ENCODE results near the gene HMCES.

HMCES gene

GRCh38 chr3:129268396-129268795 lies 10.3 kb upstream of the HMCES start:
- no peaks in the 10 kb centered on the region for H3K79me2 ChIP-seq (ENCODE audit: insufficient read depth, low read depth)
- no peak overlapping the region for H2AFZ ChIP-seq (ENCODE audit: low read depth)
- peaks cover under 1% of the 10 kb centered on the region for H3K4me1 ChIP-seq (ENCODE audit: low read depth, poor library complexity, severe bottlenecking)
- H3K4me2 ChIP-seq: no peak overlapping the region
- no peak for TF ChIP-seq CTCF (conservative IDR thresholded peaks at IDR 0.05; ENCODE audit: low read depth, low read length)
- no peak overlapping the region for H3K9ac ChIP-seq
- H3K36me3 ChIP-seq (ENCODE audit: insufficient read depth): peaks cover 3% of the 10 kb centered on the region; the same call in 1 of the 2 replicates
- H3K27me3 ChIP-seq (ENCODE audit: insufficient read depth, low read depth): no peaks in the 10 kb centered on the region
- H3K4me3 ChIP-seq (IDR thresholded peaks at IDR 0.05; ENCODE audit: insufficient read depth, low read depth, low read length): no peak overlapping the region
- no peaks in the 10 kb centered on the region for H4K20me1 ChIP-seq (ENCODE audit: insufficient read depth)
- H3K27ac ChIP-seq: no peak overlapping the region

DNA sequence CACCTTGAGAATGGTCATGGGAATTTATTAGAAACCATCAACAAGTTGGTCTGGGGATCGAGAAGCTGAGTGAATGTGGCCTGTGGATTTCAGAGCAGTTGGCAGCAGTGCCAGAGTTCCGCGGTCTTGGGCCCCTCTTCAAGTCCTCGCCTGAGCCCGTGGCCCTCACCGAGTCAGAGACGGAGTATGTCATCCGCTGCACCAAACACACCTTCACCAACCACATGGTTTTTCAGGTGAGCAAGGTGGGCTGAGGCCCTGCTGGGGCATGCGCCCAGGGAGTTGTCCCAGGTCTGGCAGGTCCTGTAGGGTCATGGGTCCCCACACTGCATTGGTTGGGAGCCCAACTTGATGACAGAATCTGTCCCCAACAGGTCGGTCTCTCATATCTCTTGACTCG lies 7.0 kb upstream of the HMCES start:
- Histone ChIP-seq H2AFZ (ENCODE audit: low read depth) (no peak overlapping the region), H3K27ac (no peak overlapping the region), H3K36me3 (ENCODE audit: insufficient read depth) (peaks cover 3% of the 10 kb centered on the region; the same call in 1 of the 2 replicates), H3K79me2 (ENCODE audit: insufficient read depth, low read depth) (no peaks in the 10 kb centered on the region), H3K9ac (no peak overlapping the region), H3K4me3 (IDR thresholded peaks at IDR 0.05; ENCODE audit: insufficient read depth, low read depth, low read length) (no peak overlapping the region), H4K20me1 (ENCODE audit: insufficient read depth) (0 out of 2 replicates have a peak, but pooled peaks cover 4% of the 10 kb centered on the region), H3K4me2 (no peak overlapping the region), H3K4me1 (ENCODE audit: low read depth, poor library complexity, severe bottlenecking) (peaks cover 34% of the 10 kb centered on the region), H3K27me3 (ENCODE audit: insufficient read depth, low read depth) (no peaks in the 10 kb centered on the region)
- no peak for TF ChIP-seq CTCF (conservative IDR thresholded peaks at IDR 0.05; ENCODE audit: low read depth, low read length)

DNA sequence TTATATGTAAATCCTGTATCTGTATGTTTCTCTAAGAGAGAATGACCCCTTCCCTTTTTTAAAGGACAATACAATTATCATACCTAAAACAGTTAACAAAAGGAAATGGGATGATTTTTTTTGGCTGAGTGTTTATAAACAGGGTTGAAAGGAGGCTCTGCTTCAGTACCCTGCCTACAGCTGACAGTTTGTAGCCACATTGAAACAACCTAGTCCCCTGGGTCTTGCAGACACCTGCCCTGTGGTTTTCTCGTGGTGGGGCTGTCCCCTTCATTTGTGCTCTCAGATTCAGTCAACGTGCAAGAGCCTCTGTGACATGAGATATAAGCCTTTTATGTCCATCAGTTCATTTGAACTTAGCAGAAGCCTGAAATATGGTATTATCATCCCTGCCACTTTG lies 2.3 kb upstream of the HMCES start:
- H3K79me2 ChIP-seq (ENCODE audit: insufficient read depth, low read depth): no peaks in the 10 kb centered on the region
- no peak overlapping the region for H3K9ac ChIP-seq
- peaks cover 75% of the 10 kb centered on the region for H3K4me1 ChIP-seq (ENCODE audit: low read depth, poor library complexity, severe bottlenecking)
- peak overlapping the region; percentile 35 for H3K4me3 ChIP-seq (IDR thresholded peaks at IDR 0.05; ENCODE audit: insufficient read depth, low read depth, low read length)
- H3K27me3 ChIP-seq (ENCODE audit: insufficient read depth, low read depth): peaks cover 6% of the 10 kb centered on the region; the same call in 1 of the 2 replicates
- H3K27ac ChIP-seq: peak overlapping the region; percentile 31
- peak overlapping the region; percentile 45 for H3K4me2 ChIP-seq
- no peak overlapping the region for H2AFZ ChIP-seq (ENCODE audit: low read depth)
- 0 out of 2 replicates have a peak, but pooled peaks cover 4% of the 10 kb centered on the region for H4K20me1 ChIP-seq (ENCODE audit: insufficient read depth)
- no peak for TF ChIP-seq CTCF (conservative IDR thresholded peaks at IDR 0.05; ENCODE audit: low read depth, low read length)
- H3K36me3 ChIP-seq (ENCODE audit: insufficient read depth): peaks cover under 1% of the 10 kb centered on the region; the same call in 1 of the 2 replicates

GRCh38 chr3:129277829-129278271 lies 820 bp upstream of the HMCES start:
- Histone ChIP-seq H3K9ac (no peak overlapping the region), H3K4me2 (peak overlapping the region; percentile 81; the same call in 1 of the 2 replicates)

More at GRCh38 chr3:129277829-129278271, 820 bp upstream of the HMCES start:
- peaks cover 6% of the 10 kb centered on the region; the same call in 1 of the 2 replicates for H3K27me3 ChIP-seq (ENCODE audit: insufficient read depth, low read depth)
- no peak overlapping the region for H3K4me3 ChIP-seq (IDR thresholded peaks at IDR 0.05; ENCODE audit: insufficient read depth, low read depth, low read length)
- no peak overlapping the region for H3K27ac ChIP-seq
- no peaks in the 10 kb centered on the region for H3K79me2 ChIP-seq (ENCODE audit: insufficient read depth, low read depth)
- 0 out of 2 replicates have a peak, but pooled peaks cover 4% of the 10 kb centered on the region for H4K20me1 ChIP-seq (ENCODE audit: insufficient read depth)
- no peak for TF ChIP-seq CTCF (conservative IDR thresholded peaks at IDR 0.05; ENCODE audit: low read depth, low read length)
- H3K36me3 ChIP-seq (ENCODE audit: insufficient read depth): no peaks in the 10 kb centered on the region
- peaks cover 89% of the 10 kb centered on the region for H3K4me1 ChIP-seq (ENCODE audit: low read depth, poor library complexity, severe bottlenecking)
- no peak overlapping the region for H2AFZ ChIP-seq (ENCODE audit: low read depth)
